Hepatocyte (in vitro differentiated cells): ENCODE measurements around the gene STARD10. TPM values are rescaled to one million over a fixed set of nuclear protein-coding genes. Genes with fewer than 3 reads are reported as not detected.

ENCODE experiments used
- DNase-seq: peaks from one replicate; pipeline ENCODE4 v3.0.0-alpha.2; 2016; ENCODE audit warnings: low spot score
- H2AFZ ChIP-seq: fragments of 200-600 bp; sonication (generic); 2 replicates; pipeline ENCODE4 v1.6.0; 2016; ENCODE audit warnings: antibody characterized with exemption, mild to moderate bottlenecking
- H3K27ac ChIP-seq: fragments of 200-600 bp; sonication (generic); 2 replicates; pipeline ENCODE4 v1.5.1; 2016; ENCODE audit warnings: mild to moderate bottlenecking
- H3K27me3 ChIP-seq: fragments of 200-600 bp; sonication (generic); 2 replicates; pipeline ENCODE4 v1.6.1; 2016
- H3K36me3 ChIP-seq: fragments of 200-600 bp; sonication (generic); replicated peaks from 2 replicates; pipeline ENCODE4 v1.5.1; 2016; ENCODE audit warnings: low read depth; ENCODE audit not compliant: insufficient read depth
- H3K4me1 ChIP-seq: fragments of 200-600 bp; sonication (generic); 2 replicates; pipeline ENCODE4 v1.5.1; 2016; ENCODE audit warnings: mild to moderate bottlenecking, moderate library complexity; ENCODE audit not compliant: insufficient read depth
- H3K4me2 ChIP-seq: fragments of 200-600 bp; sonication (generic); 2 replicates; pipeline ENCODE4 v1.6.0; 2016
- H3K4me3 ChIP-seq: fragments of 200-600 bp; sonication (generic); 2 replicates; pipeline ENCODE4 v1.5.1; 2016; ENCODE audit warnings: mild to moderate bottlenecking
- H3K79me2 ChIP-seq: fragments of 200-600 bp; sonication (generic); 2 replicates; pipeline ENCODE4 v1.6.0; 2017; ENCODE audit warnings: mild to moderate bottlenecking
- H3K9me2 ChIP-seq: fragments of 200-600 bp; sonication (generic); replicated peaks from 2 replicates; pipeline ENCODE4 v1.6.0; 2017; ENCODE audit warnings: mild to moderate bottlenecking; ENCODE audit not compliant: insufficient read depth
- H3K9me3 ChIP-seq: fragments of 200-600 bp; sonication (generic); 2 replicates; pipeline ENCODE4 v1.5.1; 2016; ENCODE audit warnings: low read depth, mild to moderate bottlenecking
- H4K20me1 ChIP-seq: fragments of 200-600 bp; sonication (generic); 2 replicates; pipeline ENCODE4 v1.6.0; 2016; ENCODE audit warnings: mild to moderate bottlenecking; ENCODE audit not compliant: insufficient read depth, poor library complexity, severe bottlenecking
- CTCF ChIP-seq: fragments of 200-600 bp; sonication (generic); IDR thresholded peaks from 2 replicates; pipeline ENCODE4 v1.5.1; 2016; ENCODE audit warnings: antibody characterized with exemption, mild to moderate bottlenecking; ENCODE audit not compliant: poor library complexity
- EZH2 ChIP-seq: fragments of 200-600 bp; sonication (generic); IDR thresholded peaks from 2 replicates; pipeline ENCODE4 v1.6.1; 2016; ENCODE audit warnings: antibody characterized with exemption, mild to moderate bottlenecking, borderline replicate concordance
- EZH2phosphoT487 ChIP-seq: fragments of 200-600 bp; sonication (generic); IDR thresholded peaks from one replicate; pipeline ENCODE4 v1.6.1; 2018; ENCODE audit warnings: antibody characterized with exemption, mild to moderate bottlenecking, low read depth, moderate library complexity; ENCODE audit not compliant: unreplicated experiment, severe bottlenecking
- WGBS: methylation state at CpG from one replicate; pipeline ENCODE4 v1.1.6; 2016; ENCODE audit warnings: low lambda C conversion rate; ENCODE audit errors: missing lambda C conversion rate; 5-methylcytosine and 5-hydroxymethylcytosine counted together
- polyA plus RNA-seq: library from polyadenylated mRNA; unstranded; fragments of >200 nt; fragmentation: Nextera tagmentation; extraction: Ambion mirVana; gene quantifications from 2 replicates; pipeline ENCODE4 v1.2.1, GENCODE V29; 2016
- total RNA-seq: library from RNA; depleted of rRNA; stranded (reverse); fragments of >200 nt; gene quantifications from 2 replicates; pipeline ENCODE4 v1.2.3, GENCODE V29; 2014

Gene STARD10
- total and polyA plus RNA-seq, 2 experiments from 2014 or later = 290 to 686 TPM

- Histone ChIP-seq H3K27ac (no peak overlapping the region), H4K20me1 (no peaks in the 10 kb centered on the region), H3K4me3 (no peak overlapping the region), H3K27me3 (no peaks in the 10 kb centered on the region), H3K4me1 (no peaks in the 10 kb centered on the region), H3K4me2 (no peak overlapping the region), H3K79me2 (no peaks in the 10 kb centered on the region), H2AFZ (no peak overlapping the region), H3K9me2 (no peaks in the 10 kb centered on the region), H3K9me3 (no peaks in the 10 kb centered on the region), H3K36me3 (no peaks in the 10 kb centered on the region)
- DNase-seq = no peak
- TF ChIP-seq EZH2 = no peak
- TF ChIP-seq EZH2phosphoT487 = no peak
- TF ChIP-seq CTCF = no peak
- WGBS = 90% methylated on average over 6 of the region's 6 CpGs
Measured at GRCh38 chr11:72805216-72805615, 11.4 kb upstream of the STARD10 start.

- no peaks in the 10 kb centered on the region for H3K79me2 ChIP-seq
- H4K20me1 ChIP-seq = no peaks in the 10 kb centered on the region
- no peak for DNase-seq
- TF ChIP-seq CTCF (no peak), EZH2phosphoT487 (no peak), EZH2 (no peak)
- no peak overlapping the region for H3K27ac ChIP-seq
- H3K4me1 ChIP-seq = no peaks in the 10 kb centered on the region
- WGBS = 92% methylated on average over 6 of the region's 6 CpGs
- H3K4me3 ChIP-seq = no peak overlapping the region
- H2AFZ ChIP-seq = no peak overlapping the region
- no peaks in the 10 kb centered on the region for H3K36me3 ChIP-seq
- no peak overlapping the region for H3K4me2 ChIP-seq
- no peaks in the 10 kb centered on the region for H3K9me2 ChIP-seq
- H3K27me3 ChIP-seq = no peaks in the 10 kb centered on the region
- H3K9me3 ChIP-seq = no peaks in the 10 kb centered on the region
Measured at GRCh38 chr11:72802822-72803221, 9.0 kb upstream of the STARD10 start.

GRCh38 chr11:72799441-72799840, 5.6 kb upstream of the STARD10 start:
- H3K27me3 ChIP-seq = no peaks in the 10 kb centered on the region
- H3K79me2 ChIP-seq = no peaks in the 10 kb centered on the region
- H3K27ac ChIP-seq = no peak overlapping the region
- H4K20me1 ChIP-seq = no peaks in the 10 kb centered on the region
- no peaks in the 10 kb centered on the region for H3K36me3 ChIP-seq
- H3K9me3 ChIP-seq = no peaks in the 10 kb centered on the region
- no peak overlapping the region for H2AFZ ChIP-seq
- TF ChIP-seq EZH2 (no peak), CTCF (no peak), EZH2phosphoT487 (no peak)
- no peak for DNase-seq
- H3K4me1 ChIP-seq = peaks cover 5% of the 10 kb centered on the region
- no peak overlapping the region for H3K4me3 ChIP-seq
- no peak overlapping the region for H3K4me2 ChIP-seq
- WGBS = 84% methylated on average over 4 of the region's 4 CpGs
- H3K9me2 ChIP-seq = no peaks in the 10 kb centered on the region

GRCh38 chr11:72798361-72798760, 4.5 kb upstream of the STARD10 start:
- Histone ChIP-seq H4K20me1 (no peaks in the 10 kb centered on the region), H3K4me1 (peaks cover 10% of the 10 kb centered on the region), H3K4me3 (no peak overlapping the region), H3K9me3 (no peaks in the 10 kb centered on the region), H3K79me2 (no peaks in the 10 kb centered on the region), H2AFZ (no peak overlapping the region), H3K27me3 (no peaks in the 10 kb centered on the region), H3K36me3 (no peaks in the 10 kb centered on the region), H3K27ac (no peak overlapping the region), H3K9me2 (no peaks in the 10 kb centered on the region), H3K4me2 (no peak overlapping the region)
- DNase-seq = no peak
- TF ChIP-seq CTCF (no peak), EZH2 (no peak), EZH2phosphoT487 (no peak)
- 72% methylated on average over 4 of the region's 4 CpGs for WGBS
